LNCaP clone FGC (cell line): ENCODE measurements around the gene STH.
A peak's percentile ranks its signal among the peaks of the same experiment; 100 is the strongest.

Experiments used
- DNase-seq: peaks from one replicate; pipeline ENCODE4 v3.0.0-alpha.2; 2011; ENCODE audit warnings: low read depth
- H3K4me3 ChIP-seq: 2 replicates; pipeline ENCODE4 v1.5.1; 2011; ENCODE audit warnings: mild to moderate bottlenecking, low read depth, low read length, control low read depth
- CTCF ChIP-seq: IDR thresholded peaks from 2 replicates; pipeline ENCODE4 v1.5.1; 2012; ENCODE audit warnings: mild to moderate bottlenecking; ENCODE audit not compliant: control insufficient read depth, insufficient read depth; ENCODE audit errors: extremely low read depth

STH gene

GRCh38 chr17:45973099-45973780 is 25.8 kb upstream of the STH start:
- no peak overlapping the region for H3K4me3 ChIP-seq
- peak; percentile 99 for DNase-seq
- 0 out of 2 replicates have a peak, but pooled peaks have one; percentile 4 for TF ChIP-seq CTCF

GRCh38 chr17:45973946-45974859 is 24.8 kb upstream of the STH start:
- no peak for DNase-seq
- TF ChIP-seq CTCF, result no peak

GRCh38 chr17:45974916-45975630 is 24.0 kb upstream of the STH start:
- no peak overlapping the region for H3K4me3 ChIP-seq
- DNase-seq, result no peak
- TF ChIP-seq CTCF, result no peak

More at GRCh38 chr17:45973946-45974859, 24.8 kb upstream of the STH start:
- no peak overlapping the region for H3K4me3 ChIP-seq

- H3K4me3 ChIP-seq, result no peak overlapping the region
- no peak for DNase-seq
- no peak for TF ChIP-seq CTCF
Observed at GRCh38 chr17:45975640-45976295, 23.3 kb upstream of the STH start.

- no peak for DNase-seq
- no peak overlapping the region for H3K4me3 ChIP-seq
- TF ChIP-seq CTCF, result no peak
Observed at GRCh38 chr17:45976391-45976754, 22.7 kb upstream of the STH start.

GRCh38 chr17:45976755-45977505 is 22.1 kb upstream of the STH start:
- TF ChIP-seq CTCF, result no peak
- H3K4me3 ChIP-seq, result no peak overlapping the region
- DNase-seq, result no peak
